ENCODE measurements around the gene ZNF75A. TPM values are rescaled to one million over a fixed set of nuclear protein-coding genes. Genes with fewer than 3 reads are reported as not detected.

ZNF75A gene
- 16.6 and 21.6 TPM in 2 replicates for total RNA-seq (2014; rRNA removed; shearing (Covaris generic))

DNA sequence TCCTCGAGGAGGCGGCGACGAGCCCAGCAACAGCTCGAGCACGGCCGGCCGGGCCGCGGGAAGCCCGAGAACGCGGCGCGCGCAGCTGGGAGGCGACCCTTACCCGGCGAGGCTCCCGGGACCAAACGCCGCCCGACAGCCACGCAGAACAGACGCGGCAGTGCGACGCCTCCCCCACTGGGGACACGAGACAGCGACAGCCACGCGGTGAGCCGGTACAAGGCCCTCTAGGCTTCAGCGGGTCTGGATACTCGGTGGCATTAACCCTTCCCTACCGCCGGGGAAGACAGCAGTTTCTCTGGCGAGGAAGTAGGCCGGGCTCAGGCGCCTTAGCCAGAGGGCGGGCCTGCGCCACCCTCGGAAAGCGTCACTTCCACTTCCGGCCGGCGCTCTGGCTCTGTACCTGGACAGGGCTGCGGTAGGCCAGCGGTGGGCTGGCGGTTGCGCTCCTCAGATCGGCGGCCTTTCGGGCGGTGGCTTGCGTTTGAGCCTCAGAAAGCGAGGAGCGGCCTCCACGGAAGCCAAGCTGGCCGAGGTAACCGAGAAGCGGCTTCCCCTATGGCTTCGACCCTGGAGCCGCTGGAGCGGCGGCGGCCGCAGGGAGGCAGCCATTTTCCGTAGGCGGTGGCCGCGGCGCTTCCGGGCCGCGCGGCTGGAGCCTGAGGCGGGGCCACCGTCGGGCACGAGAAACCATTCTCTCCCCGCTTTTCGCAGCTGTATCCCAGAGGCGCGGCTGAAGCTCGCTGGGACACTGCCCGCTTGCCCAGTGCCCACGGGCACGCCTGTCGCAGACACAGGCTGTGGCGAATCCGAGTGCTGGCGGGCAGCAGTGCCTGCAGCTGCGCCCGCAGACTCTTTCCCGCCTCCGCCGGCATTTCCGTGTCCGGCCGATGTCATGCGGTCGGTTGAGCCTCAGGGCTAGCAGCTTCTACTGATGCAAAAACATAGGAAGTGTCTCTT is at the start of gene ZNF75A, which contains the start of gene TIGD7:
Gene ZNF75A, plus strand, starts transcription at position 389 of the 960 bp plus-strand sequence. CDS start 2,932 bp downstream, outside the sequence.
Gene TIGD7, minus strand, starts transcription at position 322 of the 960 bp plus-strand sequence. CDS start 4,816 bp downstream, outside the sequence.

DNA sequence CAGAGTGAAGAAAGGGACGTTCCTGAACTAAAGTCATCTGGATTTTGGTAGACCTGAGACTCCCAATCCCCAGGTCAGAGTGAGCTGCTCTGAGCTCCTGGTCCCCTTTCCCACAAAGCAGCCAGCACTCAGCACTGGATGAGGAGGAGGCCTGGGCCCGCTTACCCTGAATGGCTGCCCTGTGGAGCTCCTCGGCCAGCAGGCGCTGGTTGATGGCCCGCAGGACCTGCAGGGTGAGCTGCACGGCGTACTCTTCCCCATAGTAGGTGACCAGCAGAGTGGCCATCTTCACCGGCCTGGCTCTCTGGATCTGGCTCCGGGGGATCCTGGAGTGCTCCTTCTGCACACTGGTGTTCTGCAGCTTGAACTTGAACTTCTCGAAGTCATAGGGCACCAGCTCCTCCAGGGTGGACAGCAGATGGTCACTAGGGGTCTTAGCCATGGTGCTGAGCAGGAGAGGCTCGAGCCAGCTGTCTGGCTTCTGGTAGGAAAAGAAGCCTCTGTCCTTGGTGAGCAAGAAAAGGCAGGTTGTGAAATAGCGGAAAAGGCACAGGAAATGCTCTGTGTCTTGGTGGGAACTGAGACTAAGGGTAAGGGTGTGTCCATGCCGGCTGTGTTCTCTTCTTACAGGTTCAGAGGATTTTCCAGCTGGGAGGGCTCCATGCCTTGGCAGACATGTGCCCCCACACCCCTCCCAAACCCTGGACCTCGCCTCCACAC is 49.0 kb upstream of the ZNF75A start, which contains the start of gene MEFV:
Gene MEFV, minus strand, starts transcription at position 488 of the 720 bp plus-strand sequence. Its CDS starts 46 bp downstream, at position 442.

DNA sequence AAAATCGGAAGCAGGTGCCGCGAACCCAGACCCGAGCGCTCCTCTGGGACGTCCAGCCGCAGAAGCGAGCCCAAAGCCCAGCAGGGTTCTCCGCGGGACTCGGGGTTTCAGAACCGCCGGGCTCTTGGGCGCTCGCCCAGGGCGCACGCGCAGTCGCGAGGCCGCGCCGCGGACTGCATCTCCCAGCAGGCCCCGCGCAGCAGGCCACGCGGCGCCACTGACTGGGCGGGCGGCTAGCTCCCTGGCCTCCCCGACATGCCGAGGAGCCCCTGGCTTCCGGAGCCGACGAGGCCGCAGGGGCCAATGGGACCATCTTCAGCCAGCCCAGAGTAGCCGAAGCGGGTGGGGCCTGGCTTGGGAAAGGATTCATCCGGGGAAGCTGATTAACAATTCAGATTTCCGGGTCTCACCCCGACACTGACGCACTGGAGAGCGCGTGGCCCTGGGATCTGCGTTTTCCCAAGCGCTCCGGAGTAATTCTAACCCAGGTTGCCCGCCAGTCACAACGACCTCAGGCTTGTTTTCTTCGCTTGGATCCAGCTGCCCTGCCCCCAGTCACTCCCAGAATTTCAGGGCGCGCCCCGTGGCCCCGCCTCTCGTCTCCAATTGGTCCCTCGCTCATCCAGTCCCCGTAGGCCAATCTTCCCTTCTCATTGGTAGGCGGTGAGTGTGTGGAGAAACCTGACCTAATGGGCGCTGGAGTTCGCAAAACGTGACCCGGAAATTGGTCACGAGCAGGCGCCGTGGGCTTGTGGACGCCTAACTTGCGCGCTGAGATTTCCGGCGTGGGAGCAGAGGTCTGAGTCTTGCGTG is 22.4 kb upstream of the ZNF75A start, which contains the start of gene ZNF263:
Gene ZNF263, plus strand, starts transcription at position 762 of the 813 bp plus-strand sequence. CDS start 328 bp downstream, outside the sequence.

DNA sequence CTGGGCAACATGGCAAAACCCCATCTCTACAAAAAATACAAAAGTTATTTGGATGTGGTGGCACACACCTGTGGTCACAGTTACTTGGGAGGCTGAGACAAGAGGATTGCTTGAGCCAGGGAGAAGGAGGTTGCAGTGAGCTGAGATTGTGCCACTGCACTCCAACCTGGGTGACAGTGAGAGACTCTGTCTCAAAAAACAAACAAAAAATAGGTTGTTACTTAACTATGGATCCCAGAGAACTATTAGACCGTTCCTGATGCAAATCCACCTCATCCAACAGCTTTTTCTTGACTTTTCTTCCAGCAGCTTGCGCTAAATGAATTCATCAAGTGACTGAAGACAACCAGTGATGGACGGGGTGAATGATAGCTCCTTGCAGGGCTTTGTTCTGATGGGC is 50.3 kb downstream of the ZNF75A start, which contains the start of gene OR2C1:
Gene OR2C1, plus strand, starts transcription at position 301 of the 400 bp plus-strand sequence. Its CDS starts 52 bp downstream, at position 353.

Other genes starting within 250 kb of the ZNF75A start
- gene IL32, start 239.9 kb upstream of the ZNF75A start, total RNA-seq (2014; rRNA removed; shearing (Covaris generic)): 2.2 TPM in 1 of 2 replicates, not detected in the other
- 0.26 and 2.2 TPM in 2 replicates for gene ZSCAN10, start 206.2 kb upstream of the ZNF75A start, total RNA-seq (2014; rRNA removed; shearing (Covaris generic))
- gene ZNF205, start 192.9 kb upstream of the ZNF75A start, total RNA-seq (2014; rRNA removed; shearing (Covaris generic)): 16.9 and 18.4 TPM in 2 replicates
- 5.2 and 6.7 TPM in 2 replicates for gene ZNF213, start 170.5 kb upstream of the ZNF75A start, total RNA-seq (2014; rRNA removed; shearing (Covaris generic))
- gene OR1F1, start 117.3 kb upstream of the ZNF75A start, total RNA-seq (2014; rRNA removed; shearing (Covaris generic)): not detected in 2 replicates
- 14.2 and 15.4 TPM in 2 replicates for gene ZNF200, start 70.3 kb upstream of the ZNF75A start, total RNA-seq (2014; rRNA removed; shearing (Covaris generic))
- gene MEFV, start 48.9 kb upstream of the ZNF75A start, total RNA-seq (2014; rRNA removed; shearing (Covaris generic)): 0.38 TPM in 1 of 2 replicates, not detected in the other
- gene ZNF263, start 22.0 kb upstream of the ZNF75A start, total RNA-seq (2014; rRNA removed; shearing (Covaris generic)): 88.5 and 92.5 TPM in 2 replicates
- gene TIGD7, start 67 bp upstream of the ZNF75A start, total RNA-seq (2014; rRNA removed; shearing (Covaris generic)): 5.0 and 6.7 TPM in 2 replicates
- not detected in 2 replicates for gene OR2C1, start 50.4 kb downstream of the ZNF75A start, total RNA-seq (2014; rRNA removed; shearing (Covaris generic))
- gene ZSCAN32, start 95.5 kb downstream of the ZNF75A start, total RNA-seq (2014; rRNA removed; shearing (Covaris generic)): 11.1 and 12.6 TPM in 2 replicates
- 14.0 and 14.5 TPM in 2 replicates for gene ZNF174, start 95.7 kb downstream of the ZNF75A start, total RNA-seq (2014; rRNA removed; shearing (Covaris generic))
- 0.91 and 1.4 TPM in 2 replicates for gene ZNF597, start 138.0 kb downstream of the ZNF75A start, total RNA-seq (2014; rRNA removed; shearing (Covaris generic))
- gene NAA60, start 138.2 kb downstream of the ZNF75A start, total RNA-seq (2014; rRNA removed; shearing (Covaris generic)): 9.6 and 15.4 TPM in 2 replicates
- not detected in 2 replicates for gene C16orf90, start 190.0 kb downstream of the ZNF75A start, total RNA-seq (2014; rRNA removed; shearing (Covaris generic))
- 14.4 and 14.9 TPM in 2 replicates for gene CLUAP1, start 195.5 kb downstream of the ZNF75A start, total RNA-seq (2014; rRNA removed; shearing (Covaris generic))

Data from A375 (cell line).